Panc1 (cell line): Measurements from ENCODE around the gene HSPA1L. TPM values are rescaled to one million over a fixed set of nuclear protein-coding genes. Genes with fewer than 3 reads are reported as not detected.

Experiments
- ATAC-seq: fragments of 200-7000 bp; cut with Tn5 transposase; 2 replicates; pipeline ENCODE4 v1.9.1; 2020; ENCODE audit warnings: mild to moderate bottlenecking, moderate library complexity
- BruUV-seq: library from RNA; stranded (reverse); fragments of 400-500 nt; replicated peaks from 2 replicates; lab custom pipeline; 2021; lab: Mats Ljungman, UMichigan
- CTCF ChIA-PET: fragments of 300-600 bp; sonication (Branson Sonifier 250); formaldehyde crosslinking; loops from one replicate; lab custom pipeline; 2022; ENCODE audit warnings: antibody characterized with exemption; lab: Charles Lee
- POLR2A ChIA-PET: fragments of 300-600 bp; sonication (Branson Sonifier 250); formaldehyde crosslinking; loops from one replicate; lab custom pipeline; 2022; ENCODE audit warnings: antibody characterized with exemption; lab: Charles Lee
- DNase-seq: peaks from one replicate; pipeline ENCODE4 v3.0.0-alpha.2; 2010; ENCODE audit warnings: low read depth, low spot score
- H3K27ac ChIP-seq: 2 replicates; pipeline ENCODE4 v1.5.1; 2011; ENCODE audit warnings: mild to moderate bottlenecking, low read length, inconsistent platforms
- H3K27me3 ChIP-seq: fragments of 200-500 bp; sonication (Bioruptor generic); 2 replicates; pipeline ENCODE4 v1.6.0; 2014; ENCODE audit warnings: low read length, inconsistent platforms; ENCODE audit not compliant: control insufficient read depth, insufficient read depth
- H3K36me3 ChIP-seq: fragments of 200-500 bp; sonication (Bioruptor generic); 2 replicates; pipeline ENCODE4 v1.5.1; 2014; ENCODE audit warnings: inconsistent platforms, mild to moderate bottlenecking, low read length, moderate library complexity; ENCODE audit not compliant: control insufficient read depth, insufficient read depth
- H3K4me1 ChIP-seq: 2 replicates; pipeline ENCODE4 v1.5.1; 2011; ENCODE audit warnings: inconsistent platforms, mild to moderate bottlenecking, low read length, moderate library complexity; ENCODE audit not compliant: control insufficient read depth, insufficient read depth
- H3K4me3 ChIP-seq, 2 experiments: 2 replicates each; pipeline ENCODE4 v1.5.1; 2011 to 2012; ENCODE audit warnings: low read depth in 2 of 2, low read length in 2 of 2, mild to moderate bottlenecking in 2 of 2, inconsistent platforms in 1 of 2, moderate library complexity in 1 of 2
- H3K9me3 ChIP-seq: fragments of 200-500 bp; sonication (Bioruptor generic); 2 replicates; pipeline ENCODE4 v1.5.1; 2014; ENCODE audit warnings: low read depth, mild to moderate bottlenecking, inconsistent platforms, low read length, moderate library complexity; ENCODE audit not compliant: control insufficient read depth, insufficient read depth
- CTCF ChIP-seq: fragments of 450-650 bp; IDR thresholded peaks from 2 replicates; pipeline ENCODE4 v1.5.1; 2017; ENCODE audit warnings: mild to moderate bottlenecking
- POLR2AphosphoS5 ChIP-seq: IDR thresholded peaks from 2 replicates; pipeline ENCODE4 v1.6.1; 2012; ENCODE audit warnings: mild to moderate bottlenecking, low read depth, low read length, moderate library complexity
- REST ChIP-seq, 2 experiments: IDR thresholded peaks; 2 replicates each; pipeline ENCODE4 v1.6.1; 2011 to 2012; ENCODE audit warnings: low read depth in 2 of 2, control low read depth in 1 of 2, low read length in 1 of 2, mild to moderate bottlenecking in 1 of 2, moderate library complexity in 1 of 2; ENCODE audit not compliant: insufficient read depth in 1 of 2
- SIN3A ChIP-seq: IDR thresholded peaks from 2 replicates; pipeline ENCODE4 v1.6.1; 2012; ENCODE audit warnings: low read depth, mild to moderate bottlenecking, low read length, moderate library complexity, borderline replicate concordance; ENCODE audit not compliant: insufficient read depth
- TCF7L2 ChIP-seq: IDR thresholded peaks from 2 replicates; pipeline ENCODE4 v1.6.1; 2011; ENCODE audit warnings: mild to moderate bottlenecking, low read depth, low read length, inconsistent platforms
- in situ Hi-C: cut with HindIII; loops from 2 replicates; pipeline ENCODE4 v1.10.0; 2016; ENCODE audit warnings: low sequenced_read_pairs, low pct_unique_long_range_greater_than_20kb
- intact Hi-C: fragments of 100-400 bp; cut with micrococcal nuclease; formaldehyde crosslinking; loops from one replicate; pipeline ENCODE4 v1.10.0; 2022; ENCODE audit not compliant: unreplicated experiment
- total RNA-seq: library from RNA; stranded (reverse); gene quantifications from one replicate; pipeline ENCODE4 v1.2.1, GENCODE V29; 2021; ENCODE audit not compliant: unreplicated experiment

The HSPA1L gene
- total RNA-seq, 1 experiment from 2014 or later, result 2.8 TPM

GRCh38 chr6:31834367-31835250, 19.5 kb upstream of the HSPA1L start:
- ATAC-seq (peak; percentile 89), DNase-seq (no peak)
- BruUV-seq, result no TSS peak
- CTCF ChIA-PET, result no interaction called here
- peak; percentile 88; the same call in 1 of the 2 replicates for TF ChIP-seq SIN3A
- TF ChIP-seq REST (IDR thresholded peaks at IDR 0.05; ENCODE audit: insufficient read depth in 1 of 2, low read depth in 2 of 2, low read length in 1 of 2), result peak in 1 of 2 experiments; percentile 15; a peak in 1 of 4 replicates
- TF ChIP-seq CTCF, result no peak
- peak; percentile 100 for TF ChIP-seq POLR2AphosphoS5
- TF ChIP-seq TCF7L2, result no peak
- in situ Hi-C loops (no loop called here), intact Hi-C loops (loop anchor here (5.0 to 10.0 kb wide), 2 partner anchors 100 to 152 kb away; partner anchors contain the start of genes CLIC1 and LY6G5C)
- no peaks in the 10 kb centered on the region for H3K27me3 ChIP-seq
- POLR2A ChIA-PET, result interaction anchor here (0.6 to 0.7 kb wide), 4 partner anchors 41 to 211 kb away, joined by 4 to 6 read pairs (median 6); no protein-coding TSS in a partner anchor
- H3K9me3 ChIP-seq, result no peaks in the 10 kb centered on the region
- H3K27ac ChIP-seq, result peak overlapping the region; percentile 95
- peaks cover 30% of the 10 kb centered on the region for H3K4me1 ChIP-seq
- peaks cover 21% of the 10 kb centered on the region for H3K36me3 ChIP-seq
- H3K4me3 ChIP-seq, result peak overlapping the region; percentile 77 to 95

- POLR2A ChIA-PET, result interaction anchor here (0.6 to 0.7 kb wide), 2 partner anchors 34 to 36 kb away, joined by 3 to 20 read pairs; no protein-coding TSS in a partner anchor
- H3K4me3 ChIP-seq, result peak overlapping the region; percentile 92 to 93
- in situ Hi-C loops (no loop called here), intact Hi-C loops (loop anchor here (5.0 to 10.0 kb wide), 2 partner anchors 97 to 149 kb away; partner anchors contain the start of genes CLIC1 and LY6G5C)
- peak overlapping the region; percentile 62 for H3K27ac ChIP-seq
- H3K27me3 ChIP-seq, result no peaks in the 10 kb centered on the region
- TF ChIP-seq POLR2AphosphoS5, result no peak
- TF ChIP-seq REST (IDR thresholded peaks at IDR 0.05; ENCODE audit: insufficient read depth in 1 of 2, low read depth in 2 of 2, low read length in 1 of 2), result no peak
- TF ChIP-seq CTCF, result no peak
- no peak for TF ChIP-seq SIN3A
- TF ChIP-seq TCF7L2, result no peak
- DNase-seq, result no peak
- no peak for ATAC-seq
- H3K36me3 ChIP-seq, result 0 out of 2 replicates have a peak, but pooled peaks cover 2% of the 10 kb centered on the region
- peaks cover 13% of the 10 kb centered on the region for H3K4me1 ChIP-seq
- CTCF ChIA-PET, result interaction anchor here (0.6 to 0.7 kb wide), 3 partner anchors 10 to 62 kb away, joined by 3 to 7 read pairs (median 5); no protein-coding TSS in a partner anchor
- H3K9me3 ChIP-seq, result no peaks in the 10 kb centered on the region
- no TSS peak for BruUV-seq
These were observed 16.5 kb upstream of the HSPA1L start for GRCh38 chr6:31831350-31832215.
